Lung (tissue), 12 donors: ENCODE measurements around the gene KCNH6. TPM values are rescaled to one million over a fixed set of nuclear protein-coding genes. Genes with fewer than 3 reads are reported as not detected.

Experiments used
- ATAC-seq: fragments of 200-7000 bp; cut with Tn5 transposase; one replicate; pipeline ENCODE4 v1.9.1; 2020; ENCODE audit warnings: moderate number of reproducible peaks; ENCODE audit not compliant: insufficient read depth, low FRiP score
- DNase-seq, 3 donors: peaks; one replicate each; pipeline ENCODE4 v3.0.0-alpha.2; 2013 to 2017
- H3K27ac ChIP-seq, 2 donors: one replicate each; pipeline ENCODE4 v1.5.1; 2013; ENCODE audit warnings: mild to moderate bottlenecking in 2 of 2, moderate library complexity in 2 of 2, control low read depth in 1 of 2, inconsistent platforms in 1 of 2, low read depth in 1 of 2, low read length in 1 of 2
- H3K27me3 ChIP-seq, 3 donors: one replicate each; pipeline ENCODE4 v1.5.1; 2013; ENCODE audit warnings: low read length in 2 of 3; ENCODE audit not compliant: control insufficient read depth in 3 of 3, insufficient read depth in 3 of 3
- H3K36me3 ChIP-seq, 4 donors: one replicate each; pipeline ENCODE4 v1.5.1; 2013; ENCODE audit warnings: low read length in 4 of 4, mild to moderate bottlenecking in 1 of 4, moderate library complexity in 1 of 4; ENCODE audit not compliant: control insufficient read depth in 4 of 4, insufficient read depth in 4 of 4
- H3K4me1 ChIP-seq, 5 donors: one replicate each; pipeline ENCODE4 v1.5.1; 2013; ENCODE audit warnings: low read length in 5 of 5, mild to moderate bottlenecking in 2 of 5, moderate library complexity in 1 of 5; ENCODE audit not compliant: control insufficient read depth in 5 of 5, insufficient read depth in 5 of 5
- H3K4me3 ChIP-seq: one replicate; pipeline ENCODE4 v1.5.1; 2013; ENCODE audit warnings: mild to moderate bottlenecking, control low read depth, moderate library complexity
- H3K9ac ChIP-seq, 2 donors: one replicate each; pipeline ENCODE4 v1.5.1; 2013; ENCODE audit warnings: low read length in 2 of 2, control low read depth in 1 of 2; ENCODE audit not compliant: insufficient read depth in 1 of 2
- H3K9me3 ChIP-seq, 4 donors: one replicate each; pipeline ENCODE4 v1.5.1; 2013; ENCODE audit warnings: low read length in 3 of 4, mild to moderate bottlenecking in 1 of 4, moderate library complexity in 1 of 4; ENCODE audit not compliant: control insufficient read depth in 4 of 4, insufficient read depth in 3 of 4
- WGBS, 2 donors: extraction: QIAGEN DNeasy Blood & Tissue Kit; methylation state at CpG; one replicate each; pipeline ENCODE4 v1.1.7; 2013; 5-methylcytosine and 5-hydroxymethylcytosine counted together
- polyA plus RNA-seq, 2 donors: library from polyadenylated mRNA; stranded (reverse); fragments of 200-250 nt; gene quantifications; one replicate each; pipeline ENCODE4 v1.2.1, GENCODE V29; 2013
- total RNA-seq, 2 donors: library from RNA; depleted of rRNA in 1 of 2; stranded (reverse); fragments of >200 nt in 1 of 2; gene quantifications; one replicate each; pipeline ENCODE4 v1.2.1, GENCODE V29; 2014 to 2021
- TF ChIP-seq, protein P1 (sequence below): IDR thresholded peaks from 2 replicates; pipeline ENCODE4 v1.5.1; 2012; ENCODE audit warnings: mild to moderate bottlenecking; ENCODE audit errors: control extremely low read depth, extremely low read depth
- donor health status: control.
- donor health status: control.
- donor health status: Bipolar disorder and iron deficiency.
- donor health status: healthy.
- donor health status: DM: yes; HTN: yes; CAD: no.

Gene KCNH6
- total and polyA plus RNA-seq, 4 donors, result 0.05 to 1.6 (median 0.31) TPM

GRCh38 chr17:63519972-63520882 is 2.9 kb upstream of the KCNH6 start:
- TF ChIP-seq, protein P1, sequence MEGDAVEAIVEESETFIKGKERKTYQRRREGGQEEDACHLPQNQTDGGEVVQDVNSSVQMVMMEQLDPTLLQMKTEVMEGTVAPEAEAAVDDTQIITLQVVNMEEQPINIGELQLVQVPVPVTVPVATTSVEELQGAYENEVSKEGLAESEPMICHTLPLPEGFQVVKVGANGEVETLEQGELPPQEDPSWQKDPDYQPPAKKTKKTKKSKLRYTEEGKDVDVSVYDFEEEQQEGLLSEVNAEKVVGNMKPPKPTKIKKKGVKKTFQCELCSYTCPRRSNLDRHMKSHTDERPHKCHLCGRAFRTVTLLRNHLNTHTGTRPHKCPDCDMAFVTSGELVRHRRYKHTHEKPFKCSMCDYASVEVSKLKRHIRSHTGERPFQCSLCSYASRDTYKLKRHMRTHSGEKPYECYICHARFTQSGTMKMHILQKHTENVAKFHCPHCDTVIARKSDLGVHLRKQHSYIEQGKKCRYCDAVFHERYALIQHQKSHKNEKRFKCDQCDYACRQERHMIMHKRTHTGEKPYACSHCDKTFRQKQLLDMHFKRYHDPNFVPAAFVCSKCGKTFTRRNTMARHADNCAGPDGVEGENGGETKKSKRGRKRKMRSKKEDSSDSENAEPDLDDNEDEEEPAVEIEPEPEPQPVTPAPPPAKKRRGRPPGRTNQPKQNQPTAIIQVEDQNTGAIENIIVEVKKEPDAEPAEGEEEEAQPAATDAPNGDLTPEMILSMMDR, result no peak
- 55% methylated on average over 5 of the region's 5 CpGs for WGBS, 2 donors
- no peaks in the 10 kb centered on the region for H3K36me3 ChIP-seq
- peak in 1 of 3 donors; percentile 16 for DNase-seq
- peaks cover 0 to 5% (median 0%) of the 10 kb centered on the region in 5 donors for H3K4me1 ChIP-seq
- no peaks in the 10 kb centered on the region for H3K9me3 ChIP-seq
- no peak overlapping the region for H3K27ac ChIP-seq
- H3K4me3 ChIP-seq, result no peak overlapping the region
- no peak overlapping the region for H3K9ac ChIP-seq
- H3K27me3 ChIP-seq, result peaks cover 0 to 6% (median 2%) of the 10 kb centered on the region in 3 donors
- no peak for ATAC-seq

DNA sequence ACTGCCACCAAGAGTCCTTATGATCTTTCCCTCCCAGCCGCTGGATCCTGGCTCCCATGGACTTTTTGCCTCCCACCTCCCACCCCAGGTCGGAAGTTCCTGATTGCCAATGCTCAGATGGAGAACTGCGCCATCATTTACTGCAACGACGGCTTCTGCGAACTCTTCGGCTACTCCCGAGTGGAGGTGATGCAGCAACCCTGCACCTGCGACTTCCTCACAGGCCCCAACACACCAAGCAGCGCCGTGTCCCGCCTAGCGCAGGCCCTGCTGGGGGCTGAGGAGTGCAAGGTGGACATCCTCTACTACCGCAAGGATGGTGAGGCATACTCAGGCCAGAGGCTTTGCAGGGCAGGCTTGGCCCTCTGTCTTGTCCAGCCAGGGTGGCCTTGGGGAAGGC is 893 bp downstream of the KCNH6 start:
- TF ChIP-seq, protein P1, result no peak
- DNase-seq (no peak), ATAC-seq (no peak)
- Histone ChIP-seq H3K4me1 (peaks cover 0 to 5% (median 0%) of the 10 kb centered on the region in 5 donors), H3K9ac (no peak overlapping the region), H3K4me3 (no peak overlapping the region), H3K9me3 (no peaks in the 10 kb centered on the region), H3K27ac (no peak overlapping the region), H3K27me3 (peaks cover 0 to 10% (median 2%) of the 10 kb centered on the region in 3 donors), H3K36me3 (no peaks in the 10 kb centered on the region)
- WGBS, 2 donors, result 94 to 95% methylated on average over 14 of the region's 14 CpGs

- 56 to 59% methylated on average over 6 of the region's 6 CpGs for WGBS, 2 donors
- TF ChIP-seq, protein P1, result no peak
- Histone ChIP-seq H3K9ac (no peak overlapping the region), H3K27ac (no peak overlapping the region), H3K9me3 (no peaks in the 10 kb centered on the region), H3K27me3 (peaks cover 0 to 10% (median 2%) of the 10 kb centered on the region in 3 donors), H3K4me1 (peaks cover 0 to 5% (median 0%) of the 10 kb centered on the region in 5 donors), H3K36me3 (no peaks in the 10 kb centered on the region), H3K4me3 (no peak overlapping the region)
- no peak for DNase-seq
- ATAC-seq, result no peak
Observed at GRCh38 chr17:63525190-63525946, 2.2 kb downstream of the KCNH6 start.
